OCI-LY3 (cell line): ENCODE results near the gene SEPTIN2.
A peak's percentile ranks its signal among the peaks of the same experiment; 100 is the strongest.
"Not testable (repeated sequence)": the region's sequence is repeated elsewhere in the genome, so short reads cannot be mapped to it uniquely, and the experiment has no call there.

Source experiments
- H2AFZ ChIP-seq: fragments of 200-600, 300-600 bp; shearing (Covaris generic); 2 replicates; pipeline ENCODE4 v1.6.0; 2014; ENCODE audit warnings: antibody characterized with exemption, low read depth, low read length
- H3K27ac ChIP-seq: fragments of 200-600, 300-600 bp; sonication (generic); 2 replicates; pipeline ENCODE4 v1.5.1; 2014; ENCODE audit warnings: mild to moderate bottlenecking, low read length, moderate library complexity, mixed read lengths
- H3K27me3 ChIP-seq: fragments of 200-600, 300-600 bp; sonication (generic); 2 replicates; pipeline ENCODE4 v1.6.1; 2014; ENCODE audit warnings: low read depth, low read length, mixed read lengths
- H3K36me3 ChIP-seq: fragments of 200-600, 300-600 bp; sonication (generic); replicated peaks from 2 replicates; pipeline ENCODE3; 2014; ENCODE audit warnings: low read depth, low read length, mixed read lengths
- H3K4me1 ChIP-seq: fragments of 300-600, 200-600 bp; sonication (generic); 2 replicates; pipeline ENCODE4 v1.6.1; 2014; ENCODE audit warnings: low read length, mixed read lengths
- H3K4me2 ChIP-seq: fragments of 200-600, 300-600 bp; sonication (generic); 2 replicates; pipeline ENCODE4 v1.6.1; 2014; ENCODE audit warnings: low read length, mixed read lengths
- H3K4me3 ChIP-seq: fragments of 300-600, 200-600 bp; sonication (generic); 2 replicates; pipeline ENCODE4 v1.5.1; 2014; ENCODE audit warnings: antibody characterized with exemption, mild to moderate bottlenecking, low read length, moderate library complexity
- H3K79me2 ChIP-seq: fragments of 300-600, 200-600 bp; shearing (Covaris generic); 2 replicates; pipeline ENCODE4 v1.6.1; 2014; ENCODE audit warnings: mild to moderate bottlenecking, low read length, mixed read lengths
- H3K9ac ChIP-seq: fragments of 300-600, 200-600 bp; shearing (Covaris generic); 2 replicates; pipeline ENCODE4 v1.6.0; 2014; ENCODE audit warnings: mild to moderate bottlenecking, low read length, moderate library complexity
- H3K9me3 ChIP-seq: fragments of 200-600, 300-600 bp; shearing (Covaris generic); 2 replicates; pipeline ENCODE4 v1.6.1; 2014; ENCODE audit warnings: low read length, mixed read lengths; ENCODE audit not compliant: insufficient read depth
- H4K20me1 ChIP-seq: fragments of 200-600, 300-600 bp; sonication (generic); 2 replicates; pipeline ENCODE4 v1.6.1; 2016; ENCODE audit warnings: low read length, mixed read lengths; ENCODE audit not compliant: insufficient read depth
- CTCF ChIP-seq: fragments of 200-600, 300-600 bp; sonication (generic); IDR thresholded peaks from 2 replicates; pipeline ENCODE4 v1.5.1; 2014; ENCODE audit warnings: antibody characterized with exemption, low read length, low read depth
- EZH2phosphoT487 ChIP-seq: fragments of 200-600 bp; shearing (Covaris generic); IDR thresholded peaks from 2 replicates; pipeline ENCODE4 v1.6.1; 2018; ENCODE audit warnings: antibody characterized with exemption, mixed run types, low read depth

Gene SEPTIN2

GRCh38 chr2:241393524-241394196, 77.9 kb downstream of the SEPTIN2 start:
- Histone ChIP-seq H3K36me3 (peaks cover 7% of the 10 kb centered on the region), H4K20me1 (0 out of 2 replicates have a peak, but pooled peaks cover 7% of the 10 kb centered on the region), H3K9me3 (no peaks in the 10 kb centered on the region), H3K4me1 (peaks cover 27% of the 10 kb centered on the region), H3K4me3 (peak overlapping the region; percentile 30), H3K27ac (peak overlapping the region; percentile 58), H3K4me2 (peak overlapping the region; percentile 65), H2AFZ (no peak overlapping the region), H3K79me2 (peaks cover 12% of the 10 kb centered on the region), H3K27me3 (no peaks in the 10 kb centered on the region), H3K9ac (peak overlapping the region; percentile 15; the same call in 1 of the 2 replicates)
- no peak for TF ChIP-seq CTCF
- no peak for TF ChIP-seq EZH2phosphoT487

- H2AFZ ChIP-seq, H3K27me3 ChIP-seq, H3K9me3 ChIP-seq, H3K36me3 ChIP-seq, H3K4me2 ChIP-seq, H3K9ac ChIP-seq, H3K27ac ChIP-seq, H3K4me3 ChIP-seq, H4K20me1 ChIP-seq: not testable (repeated sequence)
- H3K79me2 ChIP-seq, result peaks cover 14% of the 10 kb centered on the region
- H3K4me1 ChIP-seq, result peaks cover 27% of the 10 kb centered on the region
These were observed 81.1 kb downstream of the SEPTIN2 start for GRCh38 chr2:241396809-241397208.

GRCh38 chr2:241399941-241400922, 84.5 kb downstream of the SEPTIN2 start:
- peaks cover 8% of the 10 kb centered on the region for H3K79me2 ChIP-seq
- peaks cover 7% of the 10 kb centered on the region for H3K36me3 ChIP-seq
- no peak overlapping the region for H3K4me2 ChIP-seq
- H3K27ac ChIP-seq, result no peak overlapping the region
- no peaks in the 10 kb centered on the region for H3K27me3 ChIP-seq
- H3K4me1 ChIP-seq, result no peaks in the 10 kb centered on the region
- no peak for TF ChIP-seq CTCF
- TF ChIP-seq EZH2phosphoT487, result no peak
- peaks cover 3% of the 10 kb centered on the region; the same call in 1 of the 2 replicates for H4K20me1 ChIP-seq
- no peak overlapping the region for H3K4me3 ChIP-seq
- H2AFZ ChIP-seq, result no peak overlapping the region
- no peaks in the 10 kb centered on the region for H3K9me3 ChIP-seq
- H3K9ac ChIP-seq, result no peak overlapping the region
